HG03432 (cell line): ENCODE results near the gene RPN1.
"Not testable (repeated sequence)": the region's sequence is repeated elsewhere in the genome, so short reads cannot be mapped to it uniquely, and the experiment has no call there.

Experiments used
- ATAC-seq: cut with Tn5 transposase; IDR thresholded peaks from one replicate; pipeline ENCODE4 v1.9.1; 2021; ENCODE audit warnings: mild to moderate bottlenecking, moderate library complexity; ENCODE audit not compliant: unreplicated experiment

The RPN1 gene

GRCh38 chr3:128653383-128653992 is 2.9 kb upstream of the RPN1 start:
- ATAC-seq = not testable (repeated sequence)

GRCh38 chr3:128648940-128649663 is 1.5 kb downstream of the RPN1 start:
- ATAC-seq = no peak

GRCh38 chr3:128648402-128648801 is 2.2 kb downstream of the RPN1 start:
- ATAC-seq = no peak

- no peak for ATAC-seq
Measured at GRCh38 chr3:128647307-128647706, 3.3 kb downstream of the RPN1 start.

- ATAC-seq = no peak
Measured at GRCh38 chr3:128634075-128634611, 16.5 kb downstream of the RPN1 start.

- no peak for ATAC-seq
Measured at GRCh38 chr3:128632301-128632700, 18.3 kb downstream of the RPN1 start.

- ATAC-seq = no peak
Measured at GRCh38 chr3:128629936-128630335, 20.7 kb downstream of the RPN1 start.

GRCh38 chr3:128625409-128625945 is 25.1 kb downstream of the RPN1 start:
- no peak for ATAC-seq

GRCh38 chr3:128624526-128625138 is 26.0 kb downstream of the RPN1 start:
- ATAC-seq = no peak

- no peak for ATAC-seq
Measured at GRCh38 chr3:128623762-128624176, 26.8 kb downstream of the RPN1 start.

GRCh38 chr3:128621931-128622330 is 28.7 kb downstream of the RPN1 start:
- no peak for ATAC-seq

- ATAC-seq = no peak
Measured at GRCh38 chr3:128621234-128621633, 29.4 kb downstream of the RPN1 start.

- ATAC-seq = no peak
Measured at GRCh38 chr3:128620268-128620691, 30.3 kb downstream of the RPN1 start.

- no peak for ATAC-seq
Measured at GRCh38 chr3:128619146-128619890, 31.3 kb downstream of the RPN1 start.

GRCh38 chr3:128618398-128618726 is 32.3 kb downstream of the RPN1 start:
- ATAC-seq = no peak

- ATAC-seq = peak; percentile 90
Measured at GRCh38 chr3:128617557-128618397, 32.8 kb downstream of the RPN1 start.

GRCh38 chr3:128617270-128617556 is 33.4 kb downstream of the RPN1 start:
- no peak for ATAC-seq

- no peak for ATAC-seq
Measured at GRCh38 chr3:128616516-128617269, 33.9 kb downstream of the RPN1 start.

GRCh38 chr3:128614076-128614475 is 36.5 kb downstream of the RPN1 start:
- ATAC-seq = no peak
